PFSK-1 (cell line): ENCODE data around the gene TTC32.

Source experiments
- FOXP2 ChIP-seq: optimal IDR thresholded peaks from 2 replicates; pipeline ENCODE3; 2011; ENCODE audit warnings: borderline replicate concordance, control low read depth, inconsistent platforms; ENCODE audit not compliant: insufficient read depth; ENCODE audit errors: extremely low read length, extremely low read depth
- POLR2AphosphoS5 ChIP-seq: IDR thresholded peaks from 2 replicates; pipeline ENCODE4 v1.6.1; 2012; ENCODE audit warnings: low read depth, mild to moderate bottlenecking, control low read depth, low read length, moderate library complexity
- SIN3A ChIP-seq: IDR thresholded peaks from 2 replicates; pipeline ENCODE4 v1.6.1; 2012; ENCODE audit warnings: mild to moderate bottlenecking, low read length, moderate library complexity, borderline replicate concordance; ENCODE audit not compliant: insufficient read depth
- TAF1 ChIP-seq: IDR thresholded peaks from 2 replicates; pipeline ENCODE4 v1.6.1; 2012; ENCODE audit warnings: low read length, control low read depth, borderline replicate concordance; ENCODE audit not compliant: insufficient read depth
- TF ChIP-seq, protein P1 (sequence below), 2 experiments: IDR thresholded peaks; 2 replicates each; pipeline versions ENCODE4 v1.6.1 to v1.8.0; 2011 to 2012; ENCODE audit warnings: low read depth in 2 of 2, low read length in 2 of 2, control low read depth in 1 of 2, inconsistent platforms in 1 of 2, mild to moderate bottlenecking in 1 of 2, moderate library complexity in 1 of 2; ENCODE audit not compliant: insufficient read depth in 1 of 2

Gene TTC32

DNA sequence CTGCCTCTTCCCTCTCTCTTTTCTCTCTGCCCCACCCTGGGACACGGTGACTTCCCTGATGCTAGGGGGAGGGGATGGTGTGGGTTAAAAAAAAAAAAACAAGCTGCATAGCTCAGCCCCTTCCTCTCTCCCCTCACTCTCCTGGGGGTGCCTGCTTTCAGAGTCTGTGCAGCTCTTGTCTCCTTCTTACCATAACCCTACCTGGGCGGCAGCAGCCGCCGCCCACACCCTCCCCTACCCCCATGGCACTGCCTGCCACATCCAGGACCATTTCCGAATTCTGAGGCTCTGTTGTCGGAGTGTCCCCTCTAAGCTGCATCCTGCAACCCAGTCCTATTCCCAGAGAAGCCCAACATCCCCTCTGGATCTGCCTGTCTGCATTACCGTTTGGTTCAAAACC, 16.0 kb downstream of the TTC32 start:
- TF ChIP-seq SIN3A (no peak), FOXP2 (no peak), POLR2AphosphoS5 (no peak), TAF1 (no peak)
- TF ChIP-seq, protein P1, sequence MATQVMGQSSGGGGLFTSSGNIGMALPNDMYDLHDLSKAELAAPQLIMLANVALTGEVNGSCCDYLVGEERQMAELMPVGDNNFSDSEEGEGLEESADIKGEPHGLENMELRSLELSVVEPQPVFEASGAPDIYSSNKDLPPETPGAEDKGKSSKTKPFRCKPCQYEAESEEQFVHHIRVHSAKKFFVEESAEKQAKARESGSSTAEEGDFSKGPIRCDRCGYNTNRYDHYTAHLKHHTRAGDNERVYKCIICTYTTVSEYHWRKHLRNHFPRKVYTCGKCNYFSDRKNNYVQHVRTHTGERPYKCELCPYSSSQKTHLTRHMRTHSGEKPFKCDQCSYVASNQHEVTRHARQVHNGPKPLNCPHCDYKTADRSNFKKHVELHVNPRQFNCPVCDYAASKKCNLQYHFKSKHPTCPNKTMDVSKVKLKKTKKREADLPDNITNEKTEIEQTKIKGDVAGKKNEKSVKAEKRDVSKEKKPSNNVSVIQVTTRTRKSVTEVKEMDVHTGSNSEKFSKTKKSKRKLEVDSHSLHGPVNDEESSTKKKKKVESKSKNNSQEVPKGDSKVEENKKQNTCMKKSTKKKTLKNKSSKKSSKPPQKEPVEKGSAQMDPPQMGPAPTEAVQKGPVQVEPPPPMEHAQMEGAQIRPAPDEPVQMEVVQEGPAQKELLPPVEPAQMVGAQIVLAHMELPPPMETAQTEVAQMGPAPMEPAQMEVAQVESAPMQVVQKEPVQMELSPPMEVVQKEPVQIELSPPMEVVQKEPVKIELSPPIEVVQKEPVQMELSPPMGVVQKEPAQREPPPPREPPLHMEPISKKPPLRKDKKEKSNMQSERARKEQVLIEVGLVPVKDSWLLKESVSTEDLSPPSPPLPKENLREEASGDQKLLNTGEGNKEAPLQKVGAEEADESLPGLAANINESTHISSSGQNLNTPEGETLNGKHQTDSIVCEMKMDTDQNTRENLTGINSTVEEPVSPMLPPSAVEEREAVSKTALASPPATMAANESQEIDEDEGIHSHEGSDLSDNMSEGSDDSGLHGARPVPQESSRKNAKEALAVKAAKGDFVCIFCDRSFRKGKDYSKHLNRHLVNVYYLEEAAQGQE (IDR thresholded peaks at IDR 0.05; ENCODE audit: insufficient read depth in 1 of 2, low read depth in 2 of 2, low read length in 2 of 2), result no peak

DNA sequence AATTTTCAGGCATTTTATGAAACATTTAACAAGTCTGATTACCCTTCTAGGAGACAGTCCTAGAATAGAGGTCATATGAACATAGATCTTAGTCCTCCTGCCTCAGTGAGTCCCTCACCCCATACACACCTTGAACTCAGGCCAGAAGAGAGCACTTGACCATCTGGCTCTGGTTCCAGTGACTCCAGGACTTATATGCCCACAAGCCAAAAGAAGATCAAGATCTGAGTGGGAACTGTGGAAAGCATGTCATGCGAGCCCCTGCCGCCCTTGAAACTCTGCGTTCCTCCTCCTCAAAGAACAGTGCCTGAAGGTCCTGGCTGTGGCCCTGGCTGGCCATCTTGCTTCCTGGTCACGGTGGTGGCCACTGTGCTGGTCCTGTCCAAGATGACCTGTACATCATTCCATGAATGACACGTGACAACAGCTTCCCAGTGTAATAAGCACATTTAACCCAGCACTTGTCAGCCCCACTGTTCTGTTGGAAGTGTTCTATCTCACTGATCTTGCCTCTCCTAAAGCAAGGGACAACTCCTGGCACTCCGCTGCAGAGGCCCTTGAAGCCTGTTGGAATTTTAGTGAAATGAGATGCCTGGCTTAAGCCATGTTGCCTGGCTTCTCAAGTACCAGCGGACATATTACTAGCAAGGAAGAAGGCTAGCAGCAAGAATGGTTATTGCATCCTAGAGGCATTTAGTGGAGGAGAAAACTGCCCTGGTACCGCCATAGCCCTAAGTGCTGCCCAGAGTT, 17.6 kb downstream of the TTC32 start:
- no peak for TF ChIP-seq FOXP2
- TF ChIP-seq, protein P1 (IDR thresholded peaks at IDR 0.05; ENCODE audit: insufficient read depth in 1 of 2, low read depth in 2 of 2, low read length in 2 of 2), result no peak
- TF ChIP-seq TAF1, result no peak
- no peak for TF ChIP-seq POLR2AphosphoS5
- TF ChIP-seq SIN3A, result no peak

DNA sequence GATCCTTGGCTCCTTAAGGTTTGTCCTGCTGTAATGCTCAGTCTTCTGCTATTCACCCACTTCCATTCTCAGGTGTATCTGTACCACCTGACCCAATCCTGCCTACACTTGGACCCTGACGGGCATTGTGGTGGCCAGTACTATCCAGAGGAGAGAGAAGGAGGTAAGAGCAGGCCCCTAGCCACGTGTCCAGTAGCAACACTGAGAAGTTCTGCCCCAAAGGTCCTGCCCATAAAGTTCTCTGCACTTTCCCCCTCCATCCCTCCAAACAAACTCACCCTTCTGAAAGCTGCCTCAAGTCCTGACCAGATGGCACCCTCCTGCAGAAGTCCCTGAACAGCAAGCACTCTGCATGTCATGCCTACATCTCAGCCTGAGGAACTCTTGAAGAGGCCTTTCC, 18.3 kb downstream of the TTC32 start:
- no peak for TF ChIP-seq TAF1
- TF ChIP-seq, protein P1 (IDR thresholded peaks at IDR 0.05; ENCODE audit: insufficient read depth in 1 of 2, low read depth in 2 of 2, low read length in 2 of 2), result no peak
- TF ChIP-seq SIN3A, result no peak
- TF ChIP-seq FOXP2, result no peak
- no peak for TF ChIP-seq POLR2AphosphoS5

DNA sequence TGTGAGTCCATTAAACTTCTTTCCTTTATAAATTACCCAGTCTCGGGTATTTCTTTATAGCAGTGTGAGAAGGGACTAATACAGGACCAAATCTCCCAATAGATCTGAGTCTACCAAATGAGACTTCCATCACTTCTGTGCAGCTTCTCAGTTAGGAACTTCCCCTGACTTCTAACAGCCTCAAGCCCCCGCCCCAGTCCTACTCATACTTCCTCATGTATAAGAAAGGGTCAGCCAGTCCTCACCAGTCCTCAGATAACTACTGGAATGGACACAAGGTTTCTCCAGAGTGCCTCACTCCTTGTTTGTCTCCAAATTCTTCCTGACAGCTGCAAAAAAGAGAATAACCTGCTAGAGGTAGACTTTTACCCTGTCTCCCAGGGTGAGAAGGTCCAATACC, 19.5 kb downstream of the TTC32 start:
- TF ChIP-seq TAF1, result no peak
- no peak for TF ChIP-seq SIN3A
- TF ChIP-seq FOXP2, result no peak
- TF ChIP-seq, protein P1 (IDR thresholded peaks at IDR 0.05; ENCODE audit: insufficient read depth in 1 of 2, low read depth in 2 of 2, low read length in 2 of 2), result no peak
- TF ChIP-seq POLR2AphosphoS5, result no peak

DNA sequence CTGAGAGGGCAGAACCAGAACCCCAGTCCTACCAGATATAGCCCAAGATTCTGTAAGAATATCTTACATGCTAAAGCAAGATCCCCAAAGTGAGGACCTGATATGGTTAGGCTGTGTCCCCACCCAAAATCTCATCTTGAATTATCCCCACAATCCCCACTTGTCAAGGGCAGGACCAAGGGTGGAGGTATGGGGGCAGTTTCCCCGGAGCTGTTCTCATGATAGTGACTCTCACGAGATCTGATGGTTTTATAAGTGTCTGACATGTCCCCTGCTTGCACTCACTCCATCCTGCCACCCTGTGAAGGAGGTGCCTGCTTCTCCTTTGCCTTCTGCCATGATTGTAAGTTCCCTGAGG, 19.9 kb downstream of the TTC32 start:
- no peak for TF ChIP-seq SIN3A
- TF ChIP-seq POLR2AphosphoS5, result no peak
- no peak for TF ChIP-seq FOXP2
- TF ChIP-seq TAF1, result no peak
- TF ChIP-seq, protein P1 (IDR thresholded peaks at IDR 0.05; ENCODE audit: insufficient read depth in 1 of 2, low read depth in 2 of 2, low read length in 2 of 2), result no peak
